H1 (cell line): ENCODE data around the gene PPP1R14C. TPM values are rescaled to one million over a fixed set of nuclear protein-coding genes. Genes with fewer than 3 reads are reported as not detected.

Source experiments
- CTCF ChIA-PET: fragments of 300-600 bp; sonication (Branson Sonifier 250); formaldehyde crosslinking; loops from one replicate; lab custom pipeline; 2021; ENCODE audit not compliant: partially characterized antibody; lab: Charles Lee
- POLR2A ChIA-PET: fragments of 300-600 bp; sonication (Branson Sonifier 250); formaldehyde crosslinking; loops from one replicate; lab custom pipeline; 2021; ENCODE audit warnings: inconsistent platforms; ENCODE audit not compliant: partially characterized antibody; lab: Charles Lee
- DNase-seq, 2 experiments: peaks; one replicate each; pipeline versions ENCODE4 v3.0.0 to v3.0.0-alpha.2; 2010 to 2022; ENCODE audit warnings: low spot score in 2 of 2, low read depth in 1 of 2, mixed read lengths in 1 of 2
- FAIRE-seq: peaks from 2 replicates; lab custom pipeline; 2011; peaks lifted over from hg19 to GRCh38; lab: Jason Lieb, UNC
- H2AFZ ChIP-seq: 2 replicates; pipeline ENCODE4 v1.8.1; 2012; ENCODE audit warnings: low read length, inconsistent platforms
- H2AK5ac ChIP-seq: 2 replicates; pipeline ENCODE4 v1.6.1; 2013; ENCODE audit warnings: low read depth, low read length
- H2BK120ac ChIP-seq: replicated peaks from 2 replicates; pipeline ENCODE3; 2013; ENCODE audit warnings: low read depth, low read length, inconsistent platforms
- H2BK12ac ChIP-seq: 2 replicates; pipeline ENCODE4 v1.6.1; 2013; ENCODE audit warnings: low read depth, low read length
- H2BK15ac ChIP-seq: 2 replicates; pipeline ENCODE4 v1.6.1; 2013; ENCODE audit warnings: low read length
- H2BK20ac ChIP-seq: 2 replicates; pipeline ENCODE4 v1.6.1; 2013; ENCODE audit warnings: low read length
- H2BK5ac ChIP-seq: 2 replicates; pipeline ENCODE4 v1.6.1; 2013; ENCODE audit warnings: low read depth, low read length
- H3K14ac ChIP-seq: 2 replicates; pipeline ENCODE4 v1.6.1; 2013; ENCODE audit warnings: inconsistent platforms; ENCODE audit not compliant: insufficient read length
- H3K18ac ChIP-seq: 2 replicates; pipeline ENCODE4 v1.6.1; 2013; ENCODE audit warnings: low read length; ENCODE audit errors: extremely low read depth
- H3K23ac ChIP-seq: 2 replicates; pipeline ENCODE4 v1.6.1; 2013; ENCODE audit warnings: inconsistent platforms; ENCODE audit not compliant: insufficient read length
- H3K23me2 ChIP-seq: 2 replicates; pipeline ENCODE4 v1.6.1; 2013; ENCODE audit warnings: low read depth, low read length
- H3K27ac ChIP-seq: 2 replicates; pipeline ENCODE4 v1.6.1; 2011; ENCODE audit warnings: low read depth, low read length, inconsistent platforms
- H3K27me3 ChIP-seq, 4 experiments: replicated peaks in 1 of 4; 1 replicate in 1 of 4; 2 replicates in 3 of 4; pipeline versions ENCODE4 v1.6.1 to v1.8.1; 2011 to 2013; ENCODE audit warnings: low read length in 3 of 4, mild to moderate bottlenecking in 3 of 4, inconsistent platforms in 2 of 4, mixed read lengths in 2 of 4, moderate library complexity in 1 of 4; ENCODE audit not compliant: control insufficient read depth in 3 of 4, insufficient read depth in 3 of 4; ENCODE audit errors: extremely low read depth in 1 of 4
- H3K36me3 ChIP-seq, 4 experiments: 2 replicates each; pipeline versions ENCODE4 v1.6.1 to v1.8.1; 2011 to 2013; ENCODE audit warnings: mild to moderate bottlenecking in 4 of 4, low read length in 3 of 4, moderate library complexity in 2 of 4, control low read depth in 1 of 4, inconsistent platforms in 1 of 4; ENCODE audit not compliant: insufficient read depth in 4 of 4, control insufficient read depth in 2 of 4
- H3K4ac ChIP-seq: replicated peaks from 2 replicates; pipeline ENCODE3; 2013; ENCODE audit warnings: low read length, low read depth, mixed read lengths, inconsistent platforms; ENCODE audit not compliant: insufficient read length
- H3K4me1 ChIP-seq, 4 experiments: replicated peaks in 1 of 4; 1 replicate in 1 of 4; 2 replicates in 3 of 4; pipeline versions ENCODE4 v1.6.1 to v1.8.1; 2011 to 2013; ENCODE audit warnings: low read length in 3 of 4, inconsistent platforms in 2 of 4, mixed read lengths in 1 of 4; ENCODE audit not compliant: insufficient read depth in 4 of 4, control insufficient read depth in 3 of 4
- H3K4me2 ChIP-seq, 2 experiments: 2 replicates each; pipeline versions ENCODE4 v1.6.1 to v1.8.1; 2011 to 2013; ENCODE audit warnings: low read depth in 2 of 2, low read length in 2 of 2, control low read depth in 1 of 2, inconsistent platforms in 1 of 2, mild to moderate bottlenecking in 1 of 2; ENCODE audit not compliant: insufficient read depth in 1 of 2
- H3K4me3 ChIP-seq, 4 experiments: fragments of 200-600, 300-600 bp in 1 of 4; sonication (generic), shearing (Covaris generic), sonication (Bioruptor Twin) in 1 of 4; 2 replicates each; pipeline versions ENCODE4 v1.5.1 to v1.8.1; 2011 to 2016; ENCODE audit warnings: low read length in 4 of 4, low read depth in 3 of 4, control low read depth in 2 of 4, inconsistent platforms in 2 of 4, mild to moderate bottlenecking in 2 of 4, mixed read lengths in 1 of 4, moderate library complexity in 1 of 4; ENCODE audit not compliant: insufficient read depth in 2 of 4; ENCODE audit errors: extremely low read depth in 1 of 4
- H3K56ac ChIP-seq: replicated peaks from 2 replicates; pipeline ENCODE3; 2013; ENCODE audit warnings: low read depth, mild to moderate bottlenecking, mixed read lengths, low read length, inconsistent platforms; ENCODE audit not compliant: insufficient read length
- H3K79me1 ChIP-seq: 2 replicates; pipeline ENCODE4 v1.6.1; 2013; ENCODE audit warnings: low read depth, low read length, control low read depth
- H3K79me2 ChIP-seq, 2 experiments: 2 replicates each; pipeline versions ENCODE4 v1.6.1 to v1.8.1; 2012 to 2013; ENCODE audit warnings: low read length in 2 of 2, mild to moderate bottlenecking in 2 of 2, inconsistent platforms in 1 of 2; ENCODE audit not compliant: insufficient read depth in 2 of 2, control insufficient read depth in 1 of 2
- H3K9ac ChIP-seq, 4 experiments: replicated peaks in 1 of 4; 1 replicate in 1 of 4; 2 replicates in 3 of 4; pipeline versions ENCODE4 v1.6.1 to v1.8.1; 2011 to 2013; ENCODE audit warnings: low read depth in 3 of 4, low read length in 3 of 4, control low read depth in 2 of 4, mild to moderate bottlenecking in 2 of 4, moderate library complexity in 2 of 4, inconsistent platforms in 1 of 4; ENCODE audit errors: extremely low read depth in 1 of 4
- H3K9me3 ChIP-seq, 2 experiments: 2 replicates each; pipeline versions ENCODE4 v1.6.1 to v1.8.1; 2012 to 2013; ENCODE audit warnings: mild to moderate bottlenecking in 2 of 2, moderate library complexity in 2 of 2, control low read depth in 1 of 2, inconsistent platforms in 1 of 2, low read depth in 1 of 2, low read length in 1 of 2, mixed read lengths in 1 of 2; ENCODE audit not compliant: insufficient read depth in 2 of 2
- H4K20me1 ChIP-seq, 2 experiments: replicated peaks in 1 of 2; 2 replicates each; pipeline versions ENCODE3 to v1.8.1; 2011 to 2013; ENCODE audit warnings: inconsistent platforms in 2 of 2, low read length in 2 of 2, mild to moderate bottlenecking in 1 of 2; ENCODE audit not compliant: insufficient read depth in 2 of 2, control insufficient read depth in 1 of 2
- H4K5ac ChIP-seq: 2 replicates; pipeline ENCODE4 v1.6.1; 2013; ENCODE audit warnings: low read length, low read depth, mixed read lengths, inconsistent platforms; ENCODE audit not compliant: insufficient read length
- H4K8ac ChIP-seq: 2 replicates; pipeline ENCODE4 v1.8.0; 2013; ENCODE audit warnings: mild to moderate bottlenecking, moderate library complexity, low read length, inconsistent platforms; ENCODE audit not compliant: insufficient read depth; ENCODE audit errors: extremely low read depth
- H4K91ac ChIP-seq: replicated peaks from 2 replicates; pipeline ENCODE3; 2013; ENCODE audit warnings: low read length, mixed read lengths, inconsistent platforms; ENCODE audit not compliant: insufficient read length
- BCL11A ChIP-seq, 2 experiments: IDR thresholded peaks; one replicate each; pipeline ENCODE4 v1.6.1; 2011; ENCODE audit warnings: low read depth in 2 of 2, low read length in 2 of 2, mild to moderate bottlenecking in 2 of 2
- CHD1 ChIP-seq: IDR thresholded peaks from 2 replicates; pipeline ENCODE4 v1.6.1; 2012; ENCODE audit warnings: low read depth, low read length, improper control_type of control experiment
- CHD2 ChIP-seq: IDR thresholded peaks from 2 replicates; pipeline ENCODE4 v1.6.1; 2012; ENCODE audit warnings: low read length, improper control_type of control experiment
- JUND ChIP-seq: IDR thresholded peaks from 2 replicates; pipeline ENCODE4 v1.6.1; 2011; ENCODE audit warnings: mild to moderate bottlenecking, improper control_type of control experiment, low read length
- SP1 ChIP-seq: IDR thresholded peaks from 2 replicates; pipeline ENCODE4 v1.6.1; 2011; ENCODE audit warnings: low read depth, low read length
- SUZ12 ChIP-seq: fragments of 200-600 bp; sonication (generic); IDR thresholded peaks from 2 replicates; pipeline ENCODE4 v1.6.1; 2012; ENCODE audit warnings: mild to moderate bottlenecking, inconsistent platforms, low read length, moderate library complexity, mixed read lengths
- TCF12 ChIP-seq: IDR thresholded peaks from 2 replicates; pipeline ENCODE4 v1.6.1; 2011; ENCODE audit warnings: low read depth, mild to moderate bottlenecking, low read length
- WGBS, 2 experiments: shearing (Covaris generic) in 1 of 2; methylation state at CpG; one replicate each; pipeline versions ENCODE4 v1.1.6 to v1.1.7; 2013 to 2015; ENCODE audit warnings: low lambda C conversion rate in 2 of 2, mixed read lengths in 2 of 2, inconsistent platforms in 1 of 2, low coverage in 1 of 2, missing lambda C conversion rate in 1 of 2; ENCODE audit not compliant: insufficient replicate concordance in 2 of 2, insufficient coverage in 1 of 2, insufficient read length in 1 of 2; ENCODE audit errors: extremely low coverage in 1 of 2, missing lambda C conversion rate in 1 of 2; 5-methylcytosine and 5-hydroxymethylcytosine counted together
- polyA plus RNA-seq, 7 experiments: library from polyadenylated mRNA; depleted of rRNA in 3 of 7; stranded (reverse) in 5 of 7; unstranded in 2 of 7; fragments of >200 nt in 5 of 7; fragments of 200-250 nt in 2 of 7; gene quantifications; 1 replicate in 5 of 7; 2 replicates in 1 of 7; 4 replicates in 1 of 7; pipeline versions ENCODE4 v1.2.1 to v1.2.3, GENCODE V29; 2011 to 2013; ENCODE audit warnings: missing spikeins in 2 of 7, mixed read lengths in 2 of 7
- total RNA-seq: library from RNA; stranded (reverse); fragmentation: NEBNext Ultra II Directional; extraction: Animal tissue kit (Norgen Biotek cat#: 25700); gene quantifications from 2 replicates; pipeline ENCODE4 v1.2.1, GENCODE V29; 2021
- TF ChIP-seq, protein P1 (sequence below), 3 experiments: IDR thresholded peaks; 1 replicate in 2 of 3; 2 replicates in 1 of 3; pipeline versions ENCODE4 v1.5.1 to v1.6.1; 2011; ENCODE audit warnings: low read length in 3 of 3, mild to moderate bottlenecking in 3 of 3, inconsistent platforms in 2 of 3, low read depth in 1 of 3, moderate library complexity in 1 of 3; ENCODE audit not compliant: insufficient read depth in 1 of 3; ENCODE audit errors: control extremely low read depth in 1 of 3
- TF ChIP-seq, protein P2 (sequence below): IDR thresholded peaks from 2 replicates; pipeline ENCODE4 v1.6.1; 2012; ENCODE audit warnings: low read length, inconsistent platforms

The PPP1R14C gene
- total and polyA plus RNA-seq, 2 of the 8 experiments (the other 6 are each of a cell fraction or from before 2014, with no cell fraction given) = 0.30 to 0.61 TPM

DNA sequence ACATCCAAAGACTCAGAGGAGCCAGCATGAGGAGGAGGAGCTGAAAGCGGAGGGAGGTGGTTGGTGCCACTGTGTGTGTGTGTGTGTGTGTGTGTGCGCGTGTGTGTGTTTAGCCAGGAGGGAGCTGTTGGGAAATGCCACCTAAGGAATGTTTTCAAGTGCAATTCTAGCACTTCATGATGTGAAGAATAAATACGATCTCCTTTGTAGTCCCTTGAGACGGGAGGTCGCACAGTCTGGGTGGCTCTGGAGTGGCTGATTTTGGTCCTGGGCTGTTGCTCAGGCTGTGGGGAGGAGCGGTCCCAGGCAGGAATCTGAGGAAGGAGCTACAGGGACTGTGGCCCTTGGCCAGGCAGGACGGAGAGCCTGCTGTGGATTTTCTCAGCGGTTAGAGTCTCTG, 93.7 kb downstream of the PPP1R14C start:
- DNase-seq (no peak), FAIRE-seq (no peak)
- H3K4ac ChIP-seq = no peak overlapping the region
- no peak overlapping the region for H2AFZ ChIP-seq
- H3K23me2 ChIP-seq = no peaks in the 10 kb centered on the region; the same call in 1 of the 2 replicates
- no peak overlapping the region for H3K56ac ChIP-seq
- no peak overlapping the region for H4K5ac ChIP-seq
- H3K9me3 ChIP-seq = 0 out of 4 replicates have a peak, but pooled peaks cover 0 to 2% of the 10 kb centered on the region in 2 experiments
- no peak overlapping the region for H2BK120ac ChIP-seq
- H4K8ac ChIP-seq = no peak overlapping the region
- H2BK20ac ChIP-seq = no peak overlapping the region
- H2BK12ac ChIP-seq = no peak overlapping the region
- H3K27ac ChIP-seq = no peak overlapping the region
- H3K36me3 ChIP-seq = no peaks in the 10 kb centered on the region
- no peak overlapping the region for H4K91ac ChIP-seq
- H2BK15ac ChIP-seq = no peak overlapping the region
- no peak overlapping the region for H2AK5ac ChIP-seq
- no peak overlapping the region for H3K4me2 ChIP-seq
- POLR2A ChIA-PET = interaction anchor here (1.0 kb wide), 1 partner anchor 9 kb away, joined by 3 read pairs; no protein-coding TSS in a partner anchor
- no peaks in the 10 kb centered on the region for H3K4me1 ChIP-seq
- H3K27me3 ChIP-seq = no peaks in the 10 kb centered on the region
- no peak overlapping the region for H3K23ac ChIP-seq
- no peaks in the 10 kb centered on the region for H3K79me1 ChIP-seq
- no peaks in the 10 kb centered on the region for H3K79me2 ChIP-seq
- no peak overlapping the region for H3K14ac ChIP-seq
- no peak overlapping the region for H3K9ac ChIP-seq
- no peak overlapping the region for H3K18ac ChIP-seq
- 89% methylated on average over 8 of the region's 9 CpGs; no CpG with 5 or more reads in 1 of the 2 experiments for WGBS, 2 experiments
- no peak overlapping the region for H3K4me3 ChIP-seq
- CTCF ChIA-PET = interaction anchor here (0.8 kb wide), 2 partner anchors 10 to 120 kb away, joined by 3 read pairs; no protein-coding TSS in a partner anchor
- no peak overlapping the region for H2BK5ac ChIP-seq
- no peaks in the 10 kb centered on the region for H4K20me1 ChIP-seq
- TF ChIP-seq CHD1 (no peak), BCL11A (IDR thresholded peaks at IDR 0.05; ENCODE audit: low read depth in 2 of 2, low read length in 2 of 2) (no peak), SP1 (no peak), JUND (no peak), TCF12 (no peak), SUZ12 (no peak), CHD2 (no peak)
- TF ChIP-seq, protein P1, sequence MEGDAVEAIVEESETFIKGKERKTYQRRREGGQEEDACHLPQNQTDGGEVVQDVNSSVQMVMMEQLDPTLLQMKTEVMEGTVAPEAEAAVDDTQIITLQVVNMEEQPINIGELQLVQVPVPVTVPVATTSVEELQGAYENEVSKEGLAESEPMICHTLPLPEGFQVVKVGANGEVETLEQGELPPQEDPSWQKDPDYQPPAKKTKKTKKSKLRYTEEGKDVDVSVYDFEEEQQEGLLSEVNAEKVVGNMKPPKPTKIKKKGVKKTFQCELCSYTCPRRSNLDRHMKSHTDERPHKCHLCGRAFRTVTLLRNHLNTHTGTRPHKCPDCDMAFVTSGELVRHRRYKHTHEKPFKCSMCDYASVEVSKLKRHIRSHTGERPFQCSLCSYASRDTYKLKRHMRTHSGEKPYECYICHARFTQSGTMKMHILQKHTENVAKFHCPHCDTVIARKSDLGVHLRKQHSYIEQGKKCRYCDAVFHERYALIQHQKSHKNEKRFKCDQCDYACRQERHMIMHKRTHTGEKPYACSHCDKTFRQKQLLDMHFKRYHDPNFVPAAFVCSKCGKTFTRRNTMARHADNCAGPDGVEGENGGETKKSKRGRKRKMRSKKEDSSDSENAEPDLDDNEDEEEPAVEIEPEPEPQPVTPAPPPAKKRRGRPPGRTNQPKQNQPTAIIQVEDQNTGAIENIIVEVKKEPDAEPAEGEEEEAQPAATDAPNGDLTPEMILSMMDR (IDR thresholded peaks at IDR 0.05; ENCODE audit: control extremely low read depth in 1 of 3, insufficient read depth in 1 of 3, low read depth in 1 of 3, low read length in 3 of 3) = no peak
- TF ChIP-seq, protein P2, sequence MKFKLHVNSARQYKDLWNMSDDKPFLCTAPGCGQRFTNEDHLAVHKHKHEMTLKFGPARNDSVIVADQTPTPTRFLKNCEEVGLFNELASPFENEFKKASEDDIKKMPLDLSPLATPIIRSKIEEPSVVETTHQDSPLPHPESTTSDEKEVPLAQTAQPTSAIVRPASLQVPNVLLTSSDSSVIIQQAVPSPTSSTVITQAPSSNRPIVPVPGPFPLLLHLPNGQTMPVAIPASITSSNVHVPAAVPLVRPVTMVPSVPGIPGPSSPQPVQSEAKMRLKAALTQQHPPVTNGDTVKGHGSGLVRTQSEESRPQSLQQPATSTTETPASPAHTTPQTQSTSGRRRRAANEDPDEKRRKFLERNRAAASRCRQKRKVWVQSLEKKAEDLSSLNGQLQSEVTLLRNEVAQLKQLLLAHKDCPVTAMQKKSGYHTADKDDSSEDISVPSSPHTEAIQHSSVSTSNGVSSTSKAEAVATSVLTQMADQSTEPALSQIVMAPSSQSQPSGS = no peak
